ENCODE measurements around the gene ACVR2B. TPM values are rescaled to one million over a fixed set of nuclear protein-coding genes. Genes with fewer than 3 reads are reported as not detected.

The ACVR2B gene
- total RNA-seq, 1 donor from 2014 or later = 89.5 TPM

- Histone ChIP-seq H2AFZ (replicated peaks) (no peak overlapping the region), H3K4me2 (no peak overlapping the region), H3K27me3 (no peaks in the 10 kb centered on the region), H3K4me1 (no peaks in the 10 kb centered on the region), H4K20me1 (ENCODE audit: low read depth) (peaks cover 61% of the 10 kb centered on the region), H3K9me3 (ENCODE audit: low read depth) (peaks cover 10% of the 10 kb centered on the region), H3K27ac (no peak overlapping the region), H3K79me2 (ENCODE audit: low read depth) (peaks cover 100% of the 10 kb centered on the region), H3K36me3 (no peaks in the 10 kb centered on the region), H3F3A (ENCODE audit: low read depth) (no peaks in the 10 kb centered on the region), H3K4me3 (no peak overlapping the region), H3K9ac (no peak overlapping the region)
- no peak overlapping the region for H3K4me3 Mint-ChIP-seq
- no peak for DNase-seq (ENCODE audit: low spot score)
- H3K27me3 Mint-ChIP-seq (ENCODE audit: insufficient read depth, low read depth) = peaks cover 3% of the 10 kb centered on the region
- H3K9me3 Mint-ChIP-seq = peaks cover 47% of the 10 kb centered on the region
- no peak for TF ChIP-seq EZH2 (IDR thresholded peaks at IDR 0.05)
- TF ChIP-seq EZH2phosphoT487 (IDR thresholded peaks at IDR 0.05) = no peak
- TF ChIP-seq CTCF (IDR thresholded peaks at IDR 0.05) = no peak
- peaks cover 3% of the 10 kb centered on the region for H3K4me1 Mint-ChIP-seq
- H3K36me3 Mint-ChIP-seq = peaks cover 37% of the 10 kb centered on the region
- no peak overlapping the region for H3K27ac Mint-ChIP-seq
Observed at GRCh38 chr3:38472342-38472741, 18.7 kb downstream of the ACVR2B start.

GRCh38 chr3:38473229-38473628 is 19.5 kb downstream of the ACVR2B start:
- H3K27ac Mint-ChIP-seq = no peak overlapping the region
- no peaks in the 10 kb centered on the region for H3K4me1 ChIP-seq
- H3K4me3 ChIP-seq = no peak overlapping the region
- peaks cover 94% of the 10 kb centered on the region for H3K79me2 ChIP-seq (ENCODE audit: low read depth)
- H3K9ac ChIP-seq = no peak overlapping the region
- peaks cover 3% of the 10 kb centered on the region for H3K27me3 Mint-ChIP-seq (ENCODE audit: insufficient read depth, low read depth)
- H3K4me3 Mint-ChIP-seq = no peak overlapping the region
- no peaks in the 10 kb centered on the region for H3F3A ChIP-seq (ENCODE audit: low read depth)
- no peak overlapping the region for H3K4me2 ChIP-seq
- no peaks in the 10 kb centered on the region for H3K36me3 ChIP-seq
- H3K27ac ChIP-seq = no peak overlapping the region
- H3K4me1 Mint-ChIP-seq = peaks cover 3% of the 10 kb centered on the region
- no peak for TF ChIP-seq EZH2 (IDR thresholded peaks at IDR 0.05)
- TF ChIP-seq EZH2phosphoT487 (IDR thresholded peaks at IDR 0.05) = no peak
- no peak for TF ChIP-seq CTCF (IDR thresholded peaks at IDR 0.05)
- no peak for DNase-seq (ENCODE audit: low spot score)
- H4K20me1 ChIP-seq (ENCODE audit: low read depth) = peaks cover 68% of the 10 kb centered on the region
- no peak overlapping the region for H2AFZ ChIP-seq (replicated peaks)
- peaks cover 43% of the 10 kb centered on the region for H3K9me3 Mint-ChIP-seq
- peaks cover 36% of the 10 kb centered on the region for H3K36me3 Mint-ChIP-seq
- H3K27me3 ChIP-seq = no peaks in the 10 kb centered on the region
- peaks cover 10% of the 10 kb centered on the region for H3K9me3 ChIP-seq (ENCODE audit: low read depth)

- no peak overlapping the region for H3K9ac ChIP-seq
- no peaks in the 10 kb centered on the region for H3K36me3 ChIP-seq
- H3K79me2 ChIP-seq (ENCODE audit: low read depth) = peaks cover 76% of the 10 kb centered on the region
- H3K36me3 Mint-ChIP-seq = peaks cover 32% of the 10 kb centered on the region
- H3K27me3 ChIP-seq = no peaks in the 10 kb centered on the region
- H3K4me3 Mint-ChIP-seq = no peak overlapping the region
- DNase-seq (ENCODE audit: low spot score) = no peak
- no peak overlapping the region for H3K4me3 ChIP-seq
- no peak overlapping the region for H3K27ac Mint-ChIP-seq
- no peak overlapping the region for H2AFZ ChIP-seq (replicated peaks)
- peaks cover 3% of the 10 kb centered on the region for H3K27me3 Mint-ChIP-seq (ENCODE audit: insufficient read depth, low read depth)
- no peaks in the 10 kb centered on the region for H3K4me1 ChIP-seq
- no peak for TF ChIP-seq EZH2 (IDR thresholded peaks at IDR 0.05)
- no peak for TF ChIP-seq EZH2phosphoT487 (IDR thresholded peaks at IDR 0.05)
- TF ChIP-seq CTCF (IDR thresholded peaks at IDR 0.05) = no peak
- no peaks in the 10 kb centered on the region for H3F3A ChIP-seq (ENCODE audit: low read depth)
- no peak overlapping the region for H3K4me2 ChIP-seq
- no peak overlapping the region for H3K27ac ChIP-seq
- peaks cover 85% of the 10 kb centered on the region for H4K20me1 ChIP-seq (ENCODE audit: low read depth)
- H3K4me1 Mint-ChIP-seq = peaks cover 3% of the 10 kb centered on the region
- H3K9me3 Mint-ChIP-seq = peaks cover 26% of the 10 kb centered on the region
- peaks cover 7% of the 10 kb centered on the region for H3K9me3 ChIP-seq (ENCODE audit: low read depth)
Observed at GRCh38 chr3:38474928-38475605, 21.4 kb downstream of the ACVR2B start.
